PC-3 (cell line): ENCODE data around the gene UBL4A. TPM values are rescaled to one million over a fixed set of nuclear protein-coding genes. Genes with fewer than 3 reads are reported as not detected.

Experiments
- ATAC-seq: fragments of 200-7000 bp; cut with Tn5 transposase; 2 replicates; pipeline ENCODE4 v1.9.1; 2020; ENCODE audit warnings: mild to moderate bottlenecking, moderate library complexity
- BruUV-seq: library from RNA; stranded (reverse); fragments of 400-500 nt; replicated peaks from 2 replicates; lab custom pipeline; 2021; lab: Mats Ljungman, UMichigan
- CTCF ChIA-PET: fragments of 300-600 bp; sonication (Branson Sonifier 250); formaldehyde crosslinking; loops from one replicate; lab custom pipeline; 2022; ENCODE audit warnings: antibody characterized with exemption; lab: Charles Lee
- POLR2A ChIA-PET: fragments of 300-600 bp; sonication (Branson Sonifier 250); formaldehyde crosslinking; loops from one replicate; lab custom pipeline; 2022; ENCODE audit warnings: antibody characterized with exemption; ENCODE audit not compliant: unreplicated experiment; lab: Charles Lee
- DNase-seq: peaks from one replicate; pipeline ENCODE4 v3.0.0-alpha.2; 2015
- H2AFZ ChIP-seq: fragments of 300-600 bp; sonication (generic); 2 replicates; pipeline ENCODE4 v1.6.0; 2016; ENCODE audit warnings: antibody characterized with exemption, low read length
- H3F3A ChIP-seq: fragments of 300-600 bp; sonication (generic); one replicate; pipeline ENCODE4 v1.6.0; 2017; ENCODE audit warnings: antibody characterized with exemption, low read length, control low read depth, mild to moderate bottlenecking; ENCODE audit not compliant: unreplicated experiment
- H3K27ac ChIP-seq: fragments of 300-600 bp; sonication (generic); 2 replicates; pipeline ENCODE4 v1.5.1; 2016; ENCODE audit warnings: mild to moderate bottlenecking, low read length
- H3K27me3 ChIP-seq: fragments of 300-600 bp; sonication (generic); 2 replicates; pipeline ENCODE4 v1.6.1; 2016; ENCODE audit warnings: low read length, mixed read lengths
- H3K36me3 ChIP-seq: fragments of 300-600 bp; sonication (generic); 2 replicates; pipeline ENCODE4 v1.6.1; 2016; ENCODE audit warnings: low read depth, mixed run types, low read length, mixed read lengths
- H3K4me1 ChIP-seq: fragments of 300-600 bp; sonication (generic); 2 replicates; pipeline ENCODE4 v1.5.1; 2016; ENCODE audit warnings: low read length; ENCODE audit not compliant: insufficient read depth
- H3K4me2 ChIP-seq: fragments of 300-600 bp; sonication (generic); 2 replicates; pipeline ENCODE4 v1.6.0; 2016; ENCODE audit warnings: low read length
- H3K4me3 ChIP-seq: fragments of 300-600 bp; sonication (generic); 2 replicates; pipeline ENCODE4 v1.5.1; 2016; ENCODE audit warnings: mild to moderate bottlenecking, low read length, mixed read lengths
- H3K79me2 ChIP-seq: fragments of 300-600 bp; sonication (generic); 2 replicates; pipeline ENCODE4 v1.6.1; 2017; ENCODE audit warnings: low read length, mixed read lengths
- H3K9ac ChIP-seq: fragments of 300-600 bp; sonication (generic); 2 replicates; pipeline ENCODE4 v1.6.0; 2016; ENCODE audit warnings: mild to moderate bottlenecking, low read length
- H3K9me2 ChIP-seq: fragments of 300-600 bp; sonication (generic); replicated peaks from 2 replicates; pipeline ENCODE4 v1.6.1; 2016; ENCODE audit warnings: mixed run types, low read length, mixed read lengths
- H3K9me3 ChIP-seq: fragments of 300-600 bp; sonication (generic); 2 replicates; pipeline ENCODE4 v1.6.1; 2016; ENCODE audit warnings: low read length, mixed read lengths
- H4K20me1 ChIP-seq: fragments of 300-600 bp; sonication (generic); 2 replicates; pipeline ENCODE4 v1.6.1; 2016; ENCODE audit warnings: low read length, mixed read lengths
- EZH2 ChIP-seq: fragments of 300-600 bp; sonication (generic); IDR thresholded peaks from one replicate; pipeline ENCODE4 v1.6.1; 2017; ENCODE audit warnings: antibody characterized with exemption, mild to moderate bottlenecking, low read length; ENCODE audit not compliant: unreplicated experiment
- EZH2phosphoT487 ChIP-seq: fragments of 300-600 bp; sonication (generic); IDR thresholded peaks from 2 replicates; pipeline ENCODE4 v1.6.1; 2018; ENCODE audit warnings: mild to moderate bottlenecking, antibody characterized with exemption, low read length, borderline replicate concordance
- intact Hi-C: fragments of 100-400 bp; cut with micrococcal nuclease; formaldehyde crosslinking; loops from 2 replicates; pipeline ENCODE4 v1.9.0; 2023
- total RNA-seq: library from RNA; depleted of rRNA; stranded (reverse); fragments of >200 nt; gene quantifications from 2 replicates; pipeline ENCODE4 v1.2.3, GENCODE V29; 2014
- TF ChIP-seq, protein P1 (sequence below): fragments of 300-600 bp; sonication (generic); conservative IDR thresholded peaks from 2 replicates; pipeline ENCODE4 v1.5.1; 2017; ENCODE audit warnings: antibody characterized with exemption, low read depth, mild to moderate bottlenecking, low read length

Gene UBL4A
- total RNA-seq, 1 experiment from 2014 or later = 92.3 TPM

DNA sequence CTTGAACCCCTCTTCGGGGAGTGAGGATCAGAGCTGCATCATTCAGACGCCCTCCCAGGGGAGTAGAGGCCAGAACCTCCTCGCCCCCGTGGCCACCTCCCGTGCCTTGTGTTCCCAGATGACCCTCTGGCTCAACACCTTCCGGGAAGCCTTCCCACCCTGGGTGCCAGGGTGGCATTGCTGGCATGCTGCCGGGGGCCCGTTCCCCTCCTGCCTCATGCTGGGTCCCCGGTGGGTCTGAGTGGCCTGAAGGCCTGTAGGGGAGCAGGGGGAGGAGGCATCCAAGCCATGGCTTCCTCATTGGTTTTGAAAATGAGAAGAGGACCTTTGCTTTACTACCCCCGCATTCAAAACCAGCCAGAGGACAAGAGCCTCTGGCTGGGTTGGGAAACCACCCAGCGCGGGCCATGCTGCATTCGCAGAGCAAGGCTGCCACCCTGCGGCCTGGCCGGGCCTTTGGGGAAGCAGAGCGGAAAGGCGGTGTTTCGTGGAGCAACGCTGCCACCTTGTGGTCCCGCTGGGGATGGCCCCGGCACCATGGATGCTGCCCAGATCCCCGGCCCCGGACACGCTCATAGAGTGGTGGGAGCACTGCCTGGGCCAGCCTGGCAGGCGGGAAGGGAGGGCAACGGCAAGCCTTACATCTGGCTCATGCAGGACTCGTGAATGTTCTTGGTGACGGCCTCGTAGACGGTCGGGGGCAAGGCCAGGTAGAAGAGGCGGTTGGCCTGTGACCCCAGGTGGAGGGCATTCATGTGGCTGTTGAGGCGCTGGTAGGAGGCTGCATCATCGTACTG is 48.3 kb upstream of the UBL4A start:
- Histone ChIP-seq H3K27me3 (no peaks in the 10 kb centered on the region), H3K4me2 (no peak overlapping the region), H3K4me3 (no peak overlapping the region), H3K27ac (no peak overlapping the region), H3K9me2 (no peaks in the 10 kb centered on the region), H3K4me1 (peaks cover 3% of the 10 kb centered on the region; the same call in 1 of the 2 replicates), H3K79me2 (peaks cover 23% of the 10 kb centered on the region), H3K36me3 (peaks cover 27% of the 10 kb centered on the region; the same call in 1 of the 2 replicates), H3K9ac (no peak overlapping the region), H2AFZ (no peak overlapping the region), H3K9me3 (no peaks in the 10 kb centered on the region), H4K20me1 (no peaks in the 10 kb centered on the region), H3F3A (no peaks in the 10 kb centered on the region)
- TF ChIP-seq, protein P1, sequence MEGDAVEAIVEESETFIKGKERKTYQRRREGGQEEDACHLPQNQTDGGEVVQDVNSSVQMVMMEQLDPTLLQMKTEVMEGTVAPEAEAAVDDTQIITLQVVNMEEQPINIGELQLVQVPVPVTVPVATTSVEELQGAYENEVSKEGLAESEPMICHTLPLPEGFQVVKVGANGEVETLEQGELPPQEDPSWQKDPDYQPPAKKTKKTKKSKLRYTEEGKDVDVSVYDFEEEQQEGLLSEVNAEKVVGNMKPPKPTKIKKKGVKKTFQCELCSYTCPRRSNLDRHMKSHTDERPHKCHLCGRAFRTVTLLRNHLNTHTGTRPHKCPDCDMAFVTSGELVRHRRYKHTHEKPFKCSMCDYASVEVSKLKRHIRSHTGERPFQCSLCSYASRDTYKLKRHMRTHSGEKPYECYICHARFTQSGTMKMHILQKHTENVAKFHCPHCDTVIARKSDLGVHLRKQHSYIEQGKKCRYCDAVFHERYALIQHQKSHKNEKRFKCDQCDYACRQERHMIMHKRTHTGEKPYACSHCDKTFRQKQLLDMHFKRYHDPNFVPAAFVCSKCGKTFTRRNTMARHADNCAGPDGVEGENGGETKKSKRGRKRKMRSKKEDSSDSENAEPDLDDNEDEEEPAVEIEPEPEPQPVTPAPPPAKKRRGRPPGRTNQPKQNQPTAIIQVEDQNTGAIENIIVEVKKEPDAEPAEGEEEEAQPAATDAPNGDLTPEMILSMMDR = peak; percentile 97
- no peak for TF ChIP-seq EZH2phosphoT487
- POLR2A ChIA-PET = no interaction called here
- CTCF ChIA-PET = no interaction called here
- intact Hi-C loops = loop anchor here (1.0 kb wide), 1 partner anchor 161 kb away; no protein-coding TSS in a partner anchor
- ATAC-seq (peak; percentile 89), DNase-seq (peak; percentile 85)
- BruUV-seq = no TSS peak

DNA sequence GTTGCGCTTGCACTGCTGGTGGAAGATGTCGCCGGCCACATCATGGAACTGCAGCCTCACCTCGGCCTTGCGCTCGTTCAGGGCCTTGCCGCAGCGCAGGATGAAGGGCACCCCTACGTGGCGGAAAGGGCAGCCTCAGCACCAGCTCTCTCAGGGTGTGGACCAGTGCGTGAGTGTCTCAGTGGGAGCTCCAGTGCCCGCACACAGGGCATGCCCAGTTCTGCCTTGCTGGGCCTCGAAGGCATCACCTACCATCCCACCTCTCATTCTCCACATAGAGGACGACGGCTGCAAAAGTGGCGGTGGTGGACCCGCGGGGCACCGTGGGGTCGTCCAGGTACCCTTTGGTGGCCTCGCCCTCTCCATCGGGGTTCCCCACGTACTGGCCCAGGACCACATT is 46.3 kb upstream of the UBL4A start:
- Histone ChIP-seq H3K79me2 (peaks cover 5% of the 10 kb centered on the region), H3K36me3 (peaks cover 24% of the 10 kb centered on the region; the same call in 1 of the 2 replicates), H3K4me3 (no peak overlapping the region), H3K27ac (no peak overlapping the region), H3F3A (no peaks in the 10 kb centered on the region), H2AFZ (no peak overlapping the region), H3K4me2 (no peak overlapping the region), H3K9ac (no peak overlapping the region), H3K9me3 (no peaks in the 10 kb centered on the region), H3K27me3 (no peaks in the 10 kb centered on the region), H3K4me1 (peaks cover 3% of the 10 kb centered on the region; the same call in 1 of the 2 replicates), H3K9me2 (no peaks in the 10 kb centered on the region), H4K20me1 (no peaks in the 10 kb centered on the region)
- ATAC-seq (no peak), DNase-seq (no peak)
- no peak for TF ChIP-seq EZH2
- no peak for TF ChIP-seq EZH2phosphoT487
- TF ChIP-seq, protein P1 = no peak
- BruUV-seq = no TSS peak
- intact Hi-C loops = no loop called here
- POLR2A ChIA-PET = no interaction called here
- CTCF ChIA-PET = no interaction called here

DNA sequence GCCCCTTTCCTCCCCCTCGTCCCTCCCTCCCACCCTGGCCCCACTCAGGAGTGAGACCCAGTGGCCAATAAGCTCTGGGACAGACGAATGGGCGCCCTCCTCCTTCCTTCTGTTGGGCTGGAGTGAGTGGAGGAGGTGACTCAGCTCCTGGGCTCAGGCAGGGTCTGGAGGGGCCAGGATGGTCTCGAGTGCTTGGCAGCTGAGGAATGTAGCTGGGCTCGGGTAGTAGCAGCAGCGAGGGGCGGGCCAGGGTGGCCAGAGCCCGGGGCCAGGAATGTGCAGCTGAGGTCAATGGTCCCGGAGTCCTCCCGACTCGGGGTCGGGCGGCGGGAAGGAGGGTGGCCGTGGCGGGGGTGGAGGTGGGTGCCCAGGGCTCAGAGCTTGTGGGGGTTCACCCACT is 45.2 kb upstream of the UBL4A start:
- Histone ChIP-seq H2AFZ (no peak overlapping the region), H3K36me3 (peaks cover 24% of the 10 kb centered on the region; the same call in 1 of the 2 replicates), H3K4me2 (no peak overlapping the region), H3K27ac (no peak overlapping the region), H3K9ac (no peak overlapping the region), H3K27me3 (no peaks in the 10 kb centered on the region), H4K20me1 (no peaks in the 10 kb centered on the region), H3K4me1 (peaks cover 9% of the 10 kb centered on the region; the same call in 1 of the 2 replicates), H3K79me2 (no peaks in the 10 kb centered on the region), H3K4me3 (no peak overlapping the region), H3K9me3 (no peaks in the 10 kb centered on the region), H3F3A (no peaks in the 10 kb centered on the region), H3K9me2 (no peaks in the 10 kb centered on the region)
- DNase-seq (no peak), ATAC-seq (no peak)
- intact Hi-C loops = no loop called here
- TF ChIP-seq EZH2 (no peak), EZH2phosphoT487 (no peak)
- TF ChIP-seq, protein P1 = no peak
- no TSS peak for BruUV-seq
- POLR2A ChIA-PET = no interaction called here
- CTCF ChIA-PET = interaction anchor here (0.6 kb wide), 1 partner anchor 10 kb away, joined by 5 read pairs; no protein-coding TSS in a partner anchor
